Stomach (tissue), 9 donors: Measurements from ENCODE around the gene RGS7. TPM values are rescaled to one million over a fixed set of nuclear protein-coding genes. Genes with fewer than 3 reads are reported as not detected.

Experiments used
- DNase-seq, 2 donors: peaks; one replicate each; pipeline versions ENCODE4 v3.0.0 to v3.0.0-alpha.2; 2013 to 2019
- H3K27ac ChIP-seq, 5 donors: fragments of 200-600 bp in 4 of 5; sonication (generic) in 4 of 5; one replicate each; pipeline ENCODE4 v1.5.1; 2013 to 2019; ENCODE audit warnings: mild to moderate bottlenecking in 1 of 5, moderate library complexity in 1 of 5
- H3K27me3 ChIP-seq, 3 donors: fragments of 200-600 bp; sonication (generic); one replicate each; pipeline ENCODE4 v1.5.1; 2017 to 2019; ENCODE audit warnings: mixed run types in 1 of 3
- H3K36me3 ChIP-seq, 4 donors: fragments of 200-600 bp; sonication (generic); 1 replicate in 3 of 4; 2 replicates in 1 of 4; pipeline ENCODE4 v1.5.1; 2016 to 2019
- H3K4me1 ChIP-seq, 4 donors: fragments of 200-600 bp; sonication (generic); one replicate each; pipeline ENCODE4 v1.5.1; 2016 to 2019
- H3K4me3 ChIP-seq, 4 donors: fragments of 200-600 bp; sonication (generic) in 3 of 4; one replicate each; pipeline ENCODE4 v1.5.1; 2016 to 2019; ENCODE audit warnings: mild to moderate bottlenecking in 1 of 4
- H3K9me3 ChIP-seq, 4 donors: fragments of 200-600 bp; sonication (generic); one replicate each; pipeline ENCODE4 v1.5.1; 2016 to 2019
- CTCF ChIP-seq, 7 experiments: fragments of 450-650 bp in 4 of 7; fragments of 200-600 bp in 3 of 7; sonication (generic) in 3 of 7; IDR thresholded peaks; one replicate each; pipeline ENCODE4 v1.5.1; 2016 to 2019; ENCODE audit warnings: antibody characterized with exemption in 7 of 7, control low read depth in 2 of 7, mild to moderate bottlenecking in 1 of 7
- EP300 ChIP-seq: sonication (generic); formaldehyde crosslinking; IDR thresholded peaks from one replicate; pipeline ENCODE4 v1.6.1; 2017; ENCODE audit warnings: antibody characterized with exemption
- POLR2A ChIP-seq, 4 donors: fragments of 450-650 bp; IDR thresholded peaks; one replicate each; pipeline ENCODE4 v1.6.1; 2016; ENCODE audit warnings: antibody characterized with exemption in 4 of 4, control low read depth in 2 of 4, mild to moderate bottlenecking in 1 of 4, moderate library complexity in 1 of 4
- POLR2AphosphoS5 ChIP-seq, 3 donors: sonication (generic); formaldehyde crosslinking; IDR thresholded peaks; one replicate each; pipeline ENCODE4 v1.6.1; 2016; ENCODE audit warnings: antibody characterized with exemption in 3 of 3
- WGBS, 5 donors: extraction: QIAGEN DNeasy Blood & Tissue Kit in 3 of 5; methylation state at CpG; one replicate each; pipeline versions ENCODE4 v1.1.5 to v1.1.7; 2013 to 2018; 5-methylcytosine and 5-hydroxymethylcytosine counted together
- intact Hi-C: fragments of 100-400 bp; cut with DNase I; formaldehyde crosslinking; loops from one replicate; pipeline ENCODE4 v1.15.1; 2023; ENCODE audit warnings: low total_unique reads
- polyA plus RNA-seq, 3 donors: library from polyadenylated mRNA; stranded (reverse); fragments of 200-250 nt; gene quantifications; one replicate each; pipeline ENCODE4 v1.2.3, GENCODE V29; 2013
- total RNA-seq, 5 donors: library from RNA; depleted of rRNA; stranded (reverse); fragments of >200 nt; gene quantifications; one replicate each; pipeline versions ENCODE4 v1.1.0 to v1.2.3, GENCODE V29; 2014 to 2016
- donor health status: healthy with polysubstance abuse.
- donor health status: Bipolar disorder and iron deficiency.
- donor health status: healthy.

RGS7 gene
- total and polyA plus RNA-seq, 8 donors: 0.23 to 2.9 (median 1.9) TPM; not detected in 2

GRCh38 chr1:241125286-241125685 lies 231.7 kb downstream of the RGS7 start:
- WGBS, 5 donors: 83 to 93% (median 90%) methylated on average over 2 of the region's 2 CpGs
- no peak for DNase-seq
- Histone ChIP-seq H3K27me3 (no peaks in the 10 kb centered on the region), H3K4me3 (no peak overlapping the region), H3K36me3 (no peaks in the 10 kb centered on the region), H3K27ac (no peak overlapping the region), H3K4me1 (no peaks in the 10 kb centered on the region), H3K9me3 (no peaks in the 10 kb centered on the region)
- TF ChIP-seq CTCF (IDR thresholded peaks at IDR 0.05): no peak
- no peak for TF ChIP-seq EP300
- TF ChIP-seq POLR2AphosphoS5 (IDR thresholded peaks at IDR 0.05): no peak
- no peak for TF ChIP-seq POLR2A (IDR thresholded peaks at IDR 0.05)
- intact Hi-C loops: no loop called here

GRCh38 chr1:241118049-241118448 lies 239.0 kb downstream of the RGS7 start:
- H3K36me3 ChIP-seq: no peaks in the 10 kb centered on the region
- no peaks in the 10 kb centered on the region for H3K27me3 ChIP-seq
- no peak overlapping the region for H3K27ac ChIP-seq
- H3K9me3 ChIP-seq: no peaks in the 10 kb centered on the region
- H3K4me3 ChIP-seq: no peak overlapping the region
- no peaks in the 10 kb centered on the region for H3K4me1 ChIP-seq
- TF ChIP-seq EP300 (no peak), POLR2AphosphoS5 (IDR thresholded peaks at IDR 0.05) (no peak), POLR2A (IDR thresholded peaks at IDR 0.05) (no peak)
- intact Hi-C loops: no loop called here
- no peak for DNase-seq
- 36 to 67% (median 40%) methylated on average over 3 of the region's 3 CpGs for WGBS, 5 donors

- WGBS, 5 donors: 74 to 91% (median 84%) methylated on average over 5 of the region's 5 CpGs
- no peak for DNase-seq
- intact Hi-C loops: no loop called here
- H3K36me3 ChIP-seq: no peaks in the 10 kb centered on the region
- H3K27ac ChIP-seq: no peak overlapping the region
- H3K4me3 ChIP-seq: no peak overlapping the region
- no peaks in the 10 kb centered on the region for H3K27me3 ChIP-seq
- H3K9me3 ChIP-seq: no peaks in the 10 kb centered on the region
- H3K4me1 ChIP-seq: no peaks in the 10 kb centered on the region
- TF ChIP-seq CTCF (IDR thresholded peaks at IDR 0.05) (no peak), POLR2A (IDR thresholded peaks at IDR 0.05) (no peak), EP300 (no peak), POLR2AphosphoS5 (IDR thresholded peaks at IDR 0.05) (no peak)
Measured at GRCh38 chr1:241115784-241116183, 241.2 kb downstream of the RGS7 start.

- Histone ChIP-seq H3K9me3 (no peaks in the 10 kb centered on the region), H3K27me3 (no peaks in the 10 kb centered on the region), H3K36me3 (no peaks in the 10 kb centered on the region), H3K27ac (no peak overlapping the region), H3K4me1 (no peaks in the 10 kb centered on the region), H3K4me3 (no peak overlapping the region)
- TF ChIP-seq CTCF (IDR thresholded peaks at IDR 0.05): no peak
- intact Hi-C loops: no loop called here
- WGBS, 5 donors: 44 to 81% (median 58%) methylated on average over 1 of the region's 1 CpG
- no peak for DNase-seq
Measured at GRCh38 chr1:241114699-241115233, 242.2 kb downstream of the RGS7 start.

DNA sequence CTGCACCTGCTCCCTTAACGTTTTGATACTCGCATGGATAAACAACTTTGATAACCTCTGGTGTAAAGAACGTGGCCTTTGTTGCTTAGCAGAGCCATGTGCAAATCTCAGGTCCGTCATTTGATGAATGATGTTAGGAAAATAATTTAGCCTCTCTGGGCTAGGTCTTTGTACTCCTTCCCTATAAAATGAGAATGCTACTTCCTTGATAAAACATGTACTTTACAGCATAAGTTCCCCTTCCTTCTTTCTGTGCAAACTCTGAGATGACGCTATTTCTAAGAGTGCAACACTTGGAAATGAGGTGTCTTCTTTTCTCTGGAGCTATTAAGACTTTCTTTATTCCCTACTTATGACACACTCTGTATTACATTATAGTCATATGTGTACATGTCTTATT lies 243.4 kb downstream of the RGS7 start:
- Histone ChIP-seq H3K27me3 (no peaks in the 10 kb centered on the region), H3K36me3 (no peaks in the 10 kb centered on the region), H3K9me3 (no peaks in the 10 kb centered on the region), H3K27ac (no peak overlapping the region), H3K4me3 (no peak overlapping the region), H3K4me1 (no peaks in the 10 kb centered on the region)
- 18 to 48% (median 45%) methylated on average over 5 of the region's 5 CpGs for WGBS, 5 donors
- intact Hi-C loops: no loop called here
- DNase-seq: no peak
- TF ChIP-seq POLR2AphosphoS5 (IDR thresholded peaks at IDR 0.05): no peak
- no peak for TF ChIP-seq CTCF (IDR thresholded peaks at IDR 0.05)
- no peak for TF ChIP-seq EP300
- TF ChIP-seq POLR2A (IDR thresholded peaks at IDR 0.05): no peak
